GM21515 (cell line): ENCODE results near the gene GPC1.
"Not testable (repeated sequence)": the region's sequence is repeated elsewhere in the genome, so short reads cannot be mapped to it uniquely, and the experiment has no call there.

Experiments used
- ATAC-seq: cut with Tn5 transposase; IDR thresholded peaks from one replicate; pipeline ENCODE4 v1.9.1; 2021; ENCODE audit not compliant: unreplicated experiment

GPC1 gene

DNA sequence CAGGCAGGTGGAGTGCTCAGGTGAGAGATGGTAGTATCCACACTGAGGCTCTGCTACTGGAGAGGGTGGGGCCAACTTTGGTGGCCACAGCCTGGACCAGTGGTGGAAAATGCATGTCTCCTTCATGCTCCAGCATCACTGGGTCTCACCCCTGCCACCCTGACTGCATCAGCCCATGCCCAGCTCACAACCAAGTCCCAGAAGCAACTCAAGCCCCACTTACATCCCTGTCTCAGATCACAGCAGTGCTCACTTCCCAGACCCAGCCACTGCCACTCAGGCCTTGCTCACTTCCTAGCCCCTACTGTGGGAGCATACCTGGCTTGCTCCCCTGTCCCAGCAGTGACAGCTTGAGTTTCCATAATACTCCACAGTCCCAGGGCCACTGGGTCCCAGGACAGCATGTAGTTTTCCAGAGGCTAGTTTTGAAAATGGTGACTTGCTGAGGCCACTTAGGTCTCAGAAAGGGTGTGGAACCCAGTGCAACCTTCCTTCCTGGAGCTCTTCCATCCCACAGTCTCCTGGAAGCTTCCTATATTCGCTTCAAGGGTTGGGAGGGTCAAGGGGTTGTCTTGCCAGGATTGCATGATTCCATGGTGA, 58.8 kb downstream of the GPC1 start:
- ATAC-seq: no peak

- not testable (repeated sequence) for ATAC-seq
Measured at GRCh38 chr2:240494942-240495341, 59.5 kb downstream of the GPC1 start.

- not testable (repeated sequence) for ATAC-seq
Measured at GRCh38 chr2:240497082-240497481, 61.6 kb downstream of the GPC1 start.

DNA sequence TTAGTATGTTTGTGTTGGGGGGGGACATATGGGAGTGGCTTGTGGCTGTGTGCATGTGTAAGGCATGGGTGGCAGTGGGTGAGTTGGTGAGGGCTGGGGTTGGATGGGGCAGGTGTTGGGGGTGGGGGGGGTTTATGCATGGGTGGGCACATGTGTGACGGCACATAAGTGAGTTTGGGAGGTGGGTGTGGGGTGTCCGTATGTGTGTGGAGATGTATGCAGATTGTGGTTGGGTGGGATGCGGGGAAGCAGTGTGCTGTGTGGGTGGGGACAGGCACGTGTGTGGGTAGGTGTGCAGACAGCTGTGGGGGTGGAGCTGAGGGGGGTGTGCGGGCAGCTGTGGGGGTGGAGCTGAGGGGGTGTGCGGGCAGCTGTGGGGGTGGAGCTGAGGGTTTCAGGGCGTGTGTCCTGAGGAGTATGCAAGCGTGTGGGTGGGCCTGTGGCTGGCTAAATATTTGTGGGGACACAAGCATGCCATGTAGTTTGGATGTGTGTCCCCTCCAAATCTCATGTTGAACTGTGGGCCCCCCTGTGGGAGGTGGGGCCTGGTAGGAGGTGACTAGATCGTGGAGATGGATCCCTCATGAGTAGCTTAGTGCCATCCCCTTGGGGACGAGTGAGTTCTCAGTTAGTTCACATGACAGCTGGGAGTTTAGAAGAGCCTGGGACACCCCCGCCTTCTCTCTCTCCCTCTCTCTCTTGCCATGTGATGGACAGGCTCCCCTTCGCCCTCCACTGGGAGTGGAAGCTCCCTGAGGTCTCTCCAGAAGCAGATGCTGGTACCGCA, 62.9 kb downstream of the GPC1 start:
- no peak for ATAC-seq

DNA sequence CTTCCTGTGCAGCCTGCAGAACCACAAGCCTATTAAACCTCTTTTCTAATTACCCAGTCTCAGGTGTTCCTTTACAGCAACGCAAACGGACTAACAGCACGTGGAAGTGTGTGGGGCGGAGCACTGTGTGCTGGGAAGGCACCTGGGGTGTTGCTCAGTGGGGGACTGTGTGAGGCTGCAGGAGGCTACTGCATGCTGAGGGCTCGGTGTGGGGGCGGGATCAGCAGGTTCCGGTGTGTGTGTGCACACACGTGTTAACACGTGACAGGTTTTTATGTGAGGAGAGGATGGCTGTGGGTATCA, 63.4 kb downstream of the GPC1 start:
- no peak for ATAC-seq

GRCh38 chr2:240499309-240500301, 64.1 kb downstream of the GPC1 start:
- ATAC-seq: no peak

- no peak for ATAC-seq
Measured at GRCh38 chr2:240500561-240501423, 65.3 kb downstream of the GPC1 start.

- no peak for ATAC-seq
Measured at GRCh38 chr2:240501531-240501991, 66.1 kb downstream of the GPC1 start.

- no peak for ATAC-seq
Measured at GRCh38 chr2:240502059-240502429, 66.6 kb downstream of the GPC1 start.

- ATAC-seq: no peak
Measured at GRCh38 chr2:240502430-240503121, 67.1 kb downstream of the GPC1 start.

- no peak for ATAC-seq
Measured at GRCh38 chr2:240503375-240503774, 67.9 kb downstream of the GPC1 start.

GRCh38 chr2:240503848-240504247, 68.4 kb downstream of the GPC1 start:
- ATAC-seq: no peak

DNA sequence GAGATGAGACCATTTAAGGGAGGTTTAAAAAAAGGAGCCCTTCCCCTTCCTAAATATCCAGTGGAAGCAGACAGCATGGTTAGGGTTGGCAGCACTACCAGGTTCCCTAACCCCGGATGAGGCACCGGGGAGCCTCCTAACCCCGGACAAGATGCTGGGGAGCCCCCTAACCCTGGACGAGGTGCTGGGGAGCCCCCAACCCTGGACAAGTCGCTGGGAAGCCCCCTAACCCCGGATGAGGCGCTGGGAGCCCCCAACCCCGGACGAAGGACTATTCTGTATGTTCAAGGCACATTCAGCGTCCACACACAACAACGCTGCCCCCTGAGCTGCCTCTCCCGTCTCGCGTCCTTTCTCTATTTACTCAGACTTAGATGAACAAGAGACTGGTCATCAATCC, 70.4 kb downstream of the GPC1 start:
- ATAC-seq: no peak

GRCh38 chr2:240506406-240507059, 71.1 kb downstream of the GPC1 start:
- ATAC-seq: no peak

- ATAC-seq: no peak
Measured at GRCh38 chr2:240507060-240507777, 71.8 kb downstream of the GPC1 start.

DNA sequence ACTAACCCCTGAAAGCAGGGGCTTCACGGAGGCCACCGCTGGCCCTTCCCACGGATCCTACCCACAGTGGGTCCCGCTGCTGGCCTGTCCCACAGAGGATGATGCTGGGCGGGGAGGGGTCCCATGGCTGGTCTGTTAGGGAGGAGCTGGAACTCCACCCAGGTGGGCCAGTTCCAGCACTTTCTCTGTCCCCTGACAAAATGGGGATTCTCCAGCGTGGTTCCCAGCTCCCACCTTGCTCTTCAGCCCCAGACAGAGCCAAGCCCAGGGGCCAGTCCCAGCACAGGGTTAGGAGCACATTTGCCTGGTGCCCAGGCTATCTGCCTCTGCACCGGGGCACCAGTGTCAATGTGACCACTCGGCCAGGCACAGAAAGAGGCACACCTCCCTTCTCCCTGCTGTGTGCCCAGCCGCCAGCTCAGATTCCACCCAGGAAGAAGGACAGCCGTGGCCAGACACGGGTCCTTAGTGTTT, 72.4 kb downstream of the GPC1 start:
- ATAC-seq: no peak

- ATAC-seq: no peak
Measured at GRCh38 chr2:240508832-240509545, 73.5 kb downstream of the GPC1 start.
